HG02588 (cell line): ENCODE data around the gene IL26.

Experiments
- ATAC-seq: cut with Tn5 transposase; IDR thresholded peaks from one replicate; pipeline ENCODE4 v1.9.1; 2021; ENCODE audit warnings: mild to moderate bottlenecking, moderate library complexity; ENCODE audit not compliant: unreplicated experiment

IL26 gene

GRCh38 chr12:68159681-68160304 is 65.8 kb downstream of the IL26 start, which contains the start of gene IFNG:
IFNG (minus strand) TSS chr12:68159740; CDS start chr12:68159615, 125 bp downstream.
- no peak for ATAC-seq

GRCh38 chr12:68158432-68158831 is 67.2 kb downstream of the IL26 start:
- no peak for ATAC-seq

GRCh38 chr12:68157380-68157779 is 68.2 kb downstream of the IL26 start:
- ATAC-seq = no peak

- ATAC-seq = no peak
These were observed 69.0 kb downstream of the IL26 start for GRCh38 chr12:68156636-68157035.

GRCh38 chr12:68154779-68155178 is 70.8 kb downstream of the IL26 start:
- ATAC-seq = no peak
